Natural killer cell (primary cell): ENCODE data around the gene IFITM2. TPM values are rescaled to one million over a fixed set of nuclear protein-coding genes. Genes with fewer than 3 reads are reported as not detected.
"Not testable (repeated sequence)": the region's sequence is repeated elsewhere in the genome, so short reads cannot be mapped to it uniquely, and the experiment has no call there.

Experiments used
- ATAC-seq, 3 donors: fragments of 150-1000 bp in 2 of 3; fragments of 200-7000 bp in 1 of 3; cut with Tn5 transposase; 1 replicate in 1 of 3; 2 replicates in 2 of 3; pipeline ENCODE4 v1.10.0; 2021; ENCODE audit warnings: mild to moderate bottlenecking in 2 of 3, moderate library complexity in 2 of 3
- DNase-seq, 2 donors: peaks; one replicate each; pipeline versions ENCODE4 v3.0.0 to v3.0.0-alpha.2; 2013 to 2021; ENCODE audit warnings: mixed read lengths in 1 of 2
- H3K27ac ChIP-seq: one replicate; pipeline ENCODE4 v1.5.1; 2013; ENCODE audit warnings: mild to moderate bottlenecking, low read length
- H3K27me3 ChIP-seq: one replicate; pipeline ENCODE4 v1.6.1; 2013; ENCODE audit warnings: low read length; ENCODE audit not compliant: control insufficient read depth, insufficient read depth
- H3K36me3 ChIP-seq: one replicate; pipeline ENCODE4 v1.6.1; 2013; ENCODE audit warnings: low read length; ENCODE audit not compliant: control insufficient read depth, insufficient read depth
- H3K4me1 ChIP-seq: one replicate; pipeline ENCODE4 v1.6.1; 2013; ENCODE audit warnings: low read length; ENCODE audit not compliant: control insufficient read depth, insufficient read depth
- H3K4me3 ChIP-seq: one replicate; pipeline ENCODE4 v1.5.1; 2013; ENCODE audit warnings: low read length
- H3K9me3 ChIP-seq: one replicate; pipeline ENCODE4 v1.6.1; 2013; ENCODE audit warnings: low read length; ENCODE audit not compliant: control insufficient read depth, insufficient read depth
- H3K27ac Mint-ChIP-seq, 2 donors: one replicate each; pipeline ENCODE4 v1.8.0; 2022; ENCODE audit warnings: mild to moderate bottlenecking in 2 of 2, mixed read lengths in 2 of 2, moderate library complexity in 1 of 2
- H3K27me3 Mint-ChIP-seq, 2 donors: one replicate each; pipeline ENCODE4 v1.8.0; 2022; ENCODE audit warnings: low read depth in 2 of 2, mixed read lengths in 2 of 2
- H3K36me3 Mint-ChIP-seq: one replicate; pipeline ENCODE4 v1.8.0; 2022; ENCODE audit warnings: mixed read lengths
- H3K4me1 Mint-ChIP-seq, 2 donors: one replicate each; pipeline ENCODE4 v1.8.0; 2022; ENCODE audit warnings: mixed read lengths in 2 of 2
- H3K4me3 Mint-ChIP-seq: one replicate; pipeline ENCODE4 v1.8.0; 2022; ENCODE audit warnings: mild to moderate bottlenecking, moderate library complexity, mixed read lengths
- H3K9me3 Mint-ChIP-seq, 2 donors: one replicate each; pipeline ENCODE4 v1.8.0; 2022; ENCODE audit warnings: mixed read lengths in 2 of 2
- WGBS: methylation state at CpG from one replicate; pipeline ENCODE4 v1.1.7; 2013; ENCODE audit warnings: missing lambda C conversion rate; ENCODE audit not compliant: insufficient coverage; 5-methylcytosine and 5-hydroxymethylcytosine counted together
- intact Hi-C: fragments of 100-400 bp; cut with micrococcal nuclease; formaldehyde crosslinking; loops from one replicate; pipeline ENCODE4 v1.14.2; 2022
- total RNA-seq, 4 donors: library from RNA; stranded (reverse); fragments of 120-200 nt in 1 of 4; gene quantifications; one replicate each; pipeline versions ENCODE4 v1.2.3 to v1.2.4, GENCODE V29; 2013 to 2022
- TF ChIP-seq, protein P1 (sequence below): fragments of 200-600 bp; IDR thresholded peaks from one replicate; pipeline ENCODE4 v1.8.0; 2022; ENCODE audit warnings: antibody characterized with exemption

IFITM2 gene
- total RNA-seq, 3 donors from 2014 or later (not counting 1 experiment from before 2014, with no cell fraction given) = 1,080 to 1,421 (median 1,273) TPM

DNA sequence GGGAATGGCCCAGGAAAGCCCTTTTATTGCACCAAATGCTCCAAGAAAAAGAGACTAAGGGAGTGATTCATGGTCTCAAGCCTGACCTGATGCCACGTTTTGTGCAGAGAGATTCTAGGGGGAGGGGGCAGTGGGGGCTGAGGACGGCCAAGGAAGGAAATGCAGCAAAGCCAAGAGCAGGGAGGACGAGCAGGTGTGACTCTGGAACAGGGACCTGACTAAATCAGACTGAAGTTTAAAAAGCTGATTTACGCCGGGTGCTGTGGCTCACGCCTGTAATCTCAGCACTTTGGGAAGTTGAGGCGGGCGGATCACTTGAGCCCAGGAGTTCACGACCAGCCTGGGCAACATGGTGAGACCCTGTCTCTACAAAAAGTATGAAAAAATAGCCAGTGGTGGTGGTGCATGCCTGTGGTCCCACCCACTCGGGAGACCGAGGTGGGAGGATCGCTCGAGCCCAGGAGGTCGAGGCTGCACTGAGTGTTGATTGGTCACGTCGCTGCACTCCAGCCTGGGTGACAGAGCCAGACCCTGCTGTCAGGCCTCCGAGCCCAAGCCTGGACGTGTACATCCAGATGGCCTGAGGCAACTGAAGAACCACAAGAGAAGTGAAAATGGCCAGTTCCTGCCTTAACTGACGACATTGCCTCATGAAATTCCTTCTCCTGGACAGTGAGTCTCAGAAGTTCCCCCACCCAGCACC, 23.9 kb downstream of the IFITM2 start:
- Histone ChIP-seq H3K27ac (peak overlapping the region; percentile 28), H3K9me3 (peaks cover 4% of the 10 kb centered on the region), H3K36me3 (no peaks in the 10 kb centered on the region), H3K4me3 (peak overlapping the region; percentile 28), H3K27me3 (no peaks in the 10 kb centered on the region), H3K4me1 (peaks cover 88% of the 10 kb centered on the region)
- Mint-ChIP-seq H3K4me3 (peak overlapping the region; percentile 86), H3K4me1 (peaks cover 77 to 79% of the 10 kb centered on the region in 2 donors), H3K27ac (peak overlapping the region; percentile 78 to 88), H3K36me3 (no peaks in the 10 kb centered on the region), H3K27me3 (no peaks in the 10 kb centered on the region), H3K9me3 (no peaks in the 10 kb centered on the region)
- TF ChIP-seq, protein P1, sequence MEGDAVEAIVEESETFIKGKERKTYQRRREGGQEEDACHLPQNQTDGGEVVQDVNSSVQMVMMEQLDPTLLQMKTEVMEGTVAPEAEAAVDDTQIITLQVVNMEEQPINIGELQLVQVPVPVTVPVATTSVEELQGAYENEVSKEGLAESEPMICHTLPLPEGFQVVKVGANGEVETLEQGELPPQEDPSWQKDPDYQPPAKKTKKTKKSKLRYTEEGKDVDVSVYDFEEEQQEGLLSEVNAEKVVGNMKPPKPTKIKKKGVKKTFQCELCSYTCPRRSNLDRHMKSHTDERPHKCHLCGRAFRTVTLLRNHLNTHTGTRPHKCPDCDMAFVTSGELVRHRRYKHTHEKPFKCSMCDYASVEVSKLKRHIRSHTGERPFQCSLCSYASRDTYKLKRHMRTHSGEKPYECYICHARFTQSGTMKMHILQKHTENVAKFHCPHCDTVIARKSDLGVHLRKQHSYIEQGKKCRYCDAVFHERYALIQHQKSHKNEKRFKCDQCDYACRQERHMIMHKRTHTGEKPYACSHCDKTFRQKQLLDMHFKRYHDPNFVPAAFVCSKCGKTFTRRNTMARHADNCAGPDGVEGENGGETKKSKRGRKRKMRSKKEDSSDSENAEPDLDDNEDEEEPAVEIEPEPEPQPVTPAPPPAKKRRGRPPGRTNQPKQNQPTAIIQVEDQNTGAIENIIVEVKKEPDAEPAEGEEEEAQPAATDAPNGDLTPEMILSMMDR = no peak
- intact Hi-C loops = no loop called here
- 47% methylated on average over 19 of the region's 19 CpGs for WGBS
- peak in 1 of 2 donors; percentile 33 for DNase-seq
- ATAC-seq = peak in 2 of 3 donors; percentile 13 to 19

DNA sequence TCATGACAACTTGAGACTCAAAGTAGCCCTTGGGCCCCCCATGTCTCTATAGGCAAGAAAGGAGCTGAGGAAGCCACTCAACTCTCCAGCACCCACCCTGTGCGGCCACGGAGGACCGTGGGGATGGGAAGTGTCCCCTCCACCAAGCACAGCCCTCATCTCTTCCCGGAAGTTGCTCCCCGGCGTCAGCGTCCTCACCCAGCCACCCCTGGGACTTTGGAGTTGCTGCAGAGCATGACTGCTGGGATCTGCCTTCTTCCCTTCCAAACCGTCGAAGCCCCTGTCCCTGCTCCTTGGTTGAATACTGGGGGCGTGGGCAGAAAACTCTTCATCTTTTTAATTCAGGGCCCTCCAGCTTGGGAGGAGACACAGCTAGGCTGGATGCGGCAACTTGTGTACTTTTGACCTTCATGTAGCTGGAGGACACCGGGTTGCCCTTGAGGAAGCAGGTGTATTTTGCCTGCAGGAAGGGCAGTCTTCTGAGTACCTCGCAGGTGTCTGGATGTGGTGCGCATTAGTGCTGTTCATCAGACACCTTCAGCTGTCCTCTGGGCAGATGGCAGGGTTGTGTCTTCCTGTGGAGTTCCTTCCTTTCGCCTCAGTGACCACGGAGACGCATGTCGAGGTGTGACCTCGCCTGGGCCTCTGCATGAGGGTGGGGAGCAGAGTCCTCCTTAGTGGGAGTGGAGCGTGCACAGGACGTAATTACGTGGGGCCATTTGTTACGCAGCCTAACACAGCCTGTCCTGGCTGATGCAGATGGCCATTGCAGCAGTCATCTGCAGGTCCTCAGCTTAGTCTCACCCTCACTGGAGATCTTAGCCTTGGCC, 25.2 kb downstream of the IFITM2 start:
- Histone ChIP-seq H3K4me1 (peaks cover 77% of the 10 kb centered on the region), H3K9me3 (peaks cover 4% of the 10 kb centered on the region), H3K36me3 (no peaks in the 10 kb centered on the region), H3K27me3 (no peaks in the 10 kb centered on the region), H3K27ac (peak overlapping the region; percentile 11), H3K4me3 (no peak overlapping the region)
- ATAC-seq (peak in 1 of 3 donors; percentile 16), DNase-seq (no peak)
- H3K9me3 Mint-ChIP-seq = no peaks in the 10 kb centered on the region
- intact Hi-C loops = no loop called here
- no peaks in the 10 kb centered on the region for H3K36me3 Mint-ChIP-seq
- peak overlapping the region; percentile 86 for H3K4me3 Mint-ChIP-seq
- H3K27ac Mint-ChIP-seq = peak overlapping the region; percentile 78 to 88
- H3K4me1 Mint-ChIP-seq = peaks cover 73% of the 10 kb centered on the region in 2 donors
- H3K27me3 Mint-ChIP-seq = no peaks in the 10 kb centered on the region
- TF ChIP-seq, protein P1 = no peak
- 61% methylated on average over 23 of the region's 23 CpGs for WGBS

DNA sequence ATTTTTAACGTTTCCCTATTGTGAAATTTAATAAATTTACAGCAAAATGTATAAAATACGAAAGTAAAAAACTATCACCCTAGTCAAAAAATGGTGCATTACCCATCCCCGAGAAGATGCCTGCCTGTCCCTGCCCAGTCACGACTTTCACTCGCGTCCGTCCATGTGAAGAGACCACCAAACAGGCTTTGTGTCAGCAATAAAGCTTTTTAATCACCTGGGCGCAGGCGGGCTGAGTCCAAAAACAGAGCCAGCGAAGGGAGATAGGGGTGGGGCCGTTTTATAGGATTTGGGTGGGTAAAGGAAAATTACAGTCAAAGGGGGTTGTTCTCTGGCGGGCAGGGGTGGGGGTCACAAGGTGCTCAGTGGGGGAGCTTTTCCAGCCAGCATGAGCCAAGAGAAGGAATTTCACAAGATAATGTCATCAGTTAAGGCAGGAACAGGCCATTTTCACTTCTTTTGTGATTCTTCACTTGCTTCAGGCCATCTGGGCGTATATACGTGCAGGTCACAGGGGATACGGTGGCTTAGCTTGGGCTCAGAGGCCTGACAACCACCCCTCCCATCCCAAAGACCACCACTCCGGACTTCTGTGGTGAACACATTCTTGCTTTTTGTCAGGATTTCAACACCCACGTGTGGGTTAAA, 26.1 kb downstream of the IFITM2 start:
- ATAC-seq, intact Hi-C loops, H3K36me3 Mint-ChIP-seq, H3K4me3 Mint-ChIP-seq, H3K9me3 Mint-ChIP-seq, H3K27me3 ChIP-seq, DNase-seq, H3K27me3 Mint-ChIP-seq, H3K36me3 ChIP-seq, H3K27ac ChIP-seq, H3K4me3 ChIP-seq, H3K9me3 ChIP-seq: not testable (repeated sequence)
- Mint-ChIP-seq H3K27ac (peak overlapping the region in 1 of 2 donors; percentile 8), H3K4me1 (peaks cover 73% of the 10 kb centered on the region in 2 donors)
- 88% methylated on average over 16 of the region's 17 CpGs for WGBS
- peaks cover 71% of the 10 kb centered on the region for H3K4me1 ChIP-seq
